Thyroid gland (tissue), 4 donors: ENCODE results near the gene SLMAP. TPM values are rescaled to one million over a fixed set of nuclear protein-coding genes. Genes with fewer than 3 reads are reported as not detected.

Experiments used
- DNase-seq, 2 donors: peaks; one replicate each; pipeline ENCODE4 v3.0.0-alpha.2; 2019
- H3K27ac ChIP-seq, 3 donors: fragments of 200-600 bp; sonication (generic); 1 replicate in 2 of 3; 2 replicates in 1 of 3; pipeline ENCODE4 v1.5.1; 2016 to 2019; ENCODE audit warnings: mild to moderate bottlenecking in 1 of 3, moderate library complexity in 1 of 3
- H3K27me3 ChIP-seq: fragments of 200-600 bp; sonication (generic); one replicate; pipeline ENCODE4 v1.5.1; 2019
- H3K36me3 ChIP-seq, 2 donors: fragments of 200-600 bp; sonication (generic); one replicate each; pipeline ENCODE4 v1.5.1; 2016 to 2019
- H3K4me1 ChIP-seq, 2 donors: fragments of 200-600 bp; sonication (generic); one replicate each; pipeline ENCODE4 v1.5.1; 2017 to 2019
- H3K4me3 ChIP-seq, 3 donors: fragments of 200-600 bp; sonication (generic); replicated peaks in 1 of 3; 1 replicate in 2 of 3; 2 replicates in 1 of 3; pipeline ENCODE4 v1.5.1; 2016; ENCODE audit warnings: mild to moderate bottlenecking in 1 of 3
- H3K9me3 ChIP-seq: fragments of 200-600 bp; sonication (generic); one replicate; pipeline ENCODE4 v1.5.1; 2017
- CTCF ChIP-seq, 6 experiments: fragments of 200-600 bp in 3 of 6; fragments of 450-650 bp in 3 of 6; sonication (generic) in 3 of 6; IDR thresholded peaks; one replicate each; pipeline ENCODE4 v1.5.1; 2016 to 2019; ENCODE audit warnings: antibody characterized with exemption in 6 of 6, mild to moderate bottlenecking in 2 of 6, inconsistent platforms in 1 of 6, moderate library complexity in 1 of 6
- POLR2A ChIP-seq, 2 donors: fragments of 450-650 bp; IDR thresholded peaks; one replicate each; pipeline ENCODE4 v1.6.1; 2017; ENCODE audit warnings: antibody characterized with exemption in 2 of 2, mild to moderate bottlenecking in 2 of 2, moderate library complexity in 1 of 2
- WGBS, 2 donors: methylation state at CpG; one replicate each; pipeline ENCODE4 v1.1.5; 2017; 5-methylcytosine and 5-hydroxymethylcytosine counted together
- intact Hi-C: fragments of 100-400 bp; cut with DNase I; formaldehyde crosslinking; loops from one replicate; pipeline ENCODE4 v1.15.1; 2023
- total RNA-seq, 4 donors: library from RNA; depleted of rRNA; stranded (reverse); fragments of >200 nt; gene quantifications; one replicate each; pipeline ENCODE4 v1.2.3, GENCODE V29; 2016

Gene SLMAP
- total RNA-seq, 4 donors from 2014 or later = 79.7 to 89.4 (median 83.4) TPM

- no peaks in the 10 kb centered on the region for H3K36me3 ChIP-seq
- H3K4me3 ChIP-seq = no peak overlapping the region
- H3K27me3 ChIP-seq = no peaks in the 10 kb centered on the region
- peaks cover 0 to 3% of the 10 kb centered on the region in 2 donors for H3K4me1 ChIP-seq
- DNase-seq = no peak
- intact Hi-C loops = no loop called here
- TF ChIP-seq CTCF (IDR thresholded peaks at IDR 0.05) (no peak), POLR2A (IDR thresholded peaks at IDR 0.05) (no peak)
- 80 to 96% methylated on average over 7 of the region's 7 CpGs for WGBS, 2 donors
- H3K9me3 ChIP-seq = no peaks in the 10 kb centered on the region
- no peak overlapping the region for H3K27ac ChIP-seq
These were observed 18.3 kb upstream of the SLMAP start for GRCh38 chr3:57737840-57738239.

GRCh38 chr3:57738391-57738790 is 17.7 kb upstream of the SLMAP start:
- Histone ChIP-seq H3K9me3 (no peaks in the 10 kb centered on the region), H3K4me1 (peaks cover 0 to 3% of the 10 kb centered on the region in 2 donors), H3K4me3 (no peak overlapping the region), H3K27me3 (no peaks in the 10 kb centered on the region), H3K36me3 (no peaks in the 10 kb centered on the region), H3K27ac (no peak overlapping the region)
- intact Hi-C loops = no loop called here
- TF ChIP-seq POLR2A (IDR thresholded peaks at IDR 0.05) = no peak
- no peak for TF ChIP-seq CTCF (IDR thresholded peaks at IDR 0.05)
- no peak for DNase-seq
- 78 to 85% methylated on average over 5 of the region's 5 CpGs for WGBS, 2 donors

GRCh38 chr3:57740027-57740426 is 16.1 kb upstream of the SLMAP start:
- no peaks in the 10 kb centered on the region for H3K27me3 ChIP-seq
- peaks cover 0 to 3% of the 10 kb centered on the region in 2 donors for H3K4me1 ChIP-seq
- H3K27ac ChIP-seq = no peak overlapping the region
- no peaks in the 10 kb centered on the region for H3K9me3 ChIP-seq
- DNase-seq = no peak
- no peaks in the 10 kb centered on the region for H3K36me3 ChIP-seq
- TF ChIP-seq CTCF (IDR thresholded peaks at IDR 0.05) = no peak
- no peak for TF ChIP-seq POLR2A (IDR thresholded peaks at IDR 0.05)
- no peak overlapping the region for H3K4me3 ChIP-seq
- intact Hi-C loops = no loop called here
- 89 to 92% methylated on average over 5 of the region's 5 CpGs for WGBS, 2 donors

GRCh38 chr3:57743496-57743895 is 12.6 kb upstream of the SLMAP start:
- 86 to 90% methylated on average over 1 of the region's 1 CpG for WGBS, 2 donors

GRCh38 chr3:57745101-57745500 is 11.0 kb upstream of the SLMAP start:
- DNase-seq = no peak
- intact Hi-C loops = no loop called here
- TF ChIP-seq CTCF (IDR thresholded peaks at IDR 0.05) (no peak), POLR2A (IDR thresholded peaks at IDR 0.05) (no peak)
- no peak overlapping the region for H3K4me3 ChIP-seq
- no peaks in the 10 kb centered on the region for H3K36me3 ChIP-seq
- H3K27me3 ChIP-seq = no peaks in the 10 kb centered on the region
- H3K4me1 ChIP-seq = no peaks in the 10 kb centered on the region
- H3K9me3 ChIP-seq = no peaks in the 10 kb centered on the region
- 92 to 94% methylated on average over 3 of the region's 3 CpGs for WGBS, 2 donors
- no peak overlapping the region for H3K27ac ChIP-seq

More at GRCh38 chr3:57743496-57743895, 12.6 kb upstream of the SLMAP start:
- no peak for TF ChIP-seq CTCF (IDR thresholded peaks at IDR 0.05)
- TF ChIP-seq POLR2A (IDR thresholded peaks at IDR 0.05) = no peak
- Histone ChIP-seq H3K36me3 (no peaks in the 10 kb centered on the region), H3K4me1 (no peaks in the 10 kb centered on the region), H3K27me3 (no peaks in the 10 kb centered on the region), H3K27ac (no peak overlapping the region), H3K4me3 (no peak overlapping the region), H3K9me3 (no peaks in the 10 kb centered on the region)
- intact Hi-C loops = no loop called here
- no peak for DNase-seq
